Adrenal gland (tissue), 5 donors: ENCODE results near the gene SNX8.

Experiments
- POLR2A ChIP-seq, 2 donors: fragments of 450-650 bp; IDR thresholded peaks; one replicate each; pipeline ENCODE4 v1.6.1; 2017; ENCODE audit warnings: antibody characterized with exemption in 2 of 2, mild to moderate bottlenecking in 2 of 2, moderate library complexity in 1 of 2
- TF ChIP-seq, protein P1 (sequence below), 6 experiments: fragments of 450-650 bp in 4 of 6; fragments of 200-600 bp in 2 of 6; sonication (generic) in 1 of 6; IDR thresholded peaks; 1 replicate in 5 of 6; 2 replicates in 1 of 6; pipeline versions ENCODE4 v1.5.1 to v1.8.0; 2016 to 2021; ENCODE audit warnings: antibody characterized with exemption in 6 of 6, mild to moderate bottlenecking in 2 of 6, moderate library complexity in 1 of 6
- donor health status: DM: no; HTN: no; CAD: no.

- TF ChIP-seq, protein P1, sequence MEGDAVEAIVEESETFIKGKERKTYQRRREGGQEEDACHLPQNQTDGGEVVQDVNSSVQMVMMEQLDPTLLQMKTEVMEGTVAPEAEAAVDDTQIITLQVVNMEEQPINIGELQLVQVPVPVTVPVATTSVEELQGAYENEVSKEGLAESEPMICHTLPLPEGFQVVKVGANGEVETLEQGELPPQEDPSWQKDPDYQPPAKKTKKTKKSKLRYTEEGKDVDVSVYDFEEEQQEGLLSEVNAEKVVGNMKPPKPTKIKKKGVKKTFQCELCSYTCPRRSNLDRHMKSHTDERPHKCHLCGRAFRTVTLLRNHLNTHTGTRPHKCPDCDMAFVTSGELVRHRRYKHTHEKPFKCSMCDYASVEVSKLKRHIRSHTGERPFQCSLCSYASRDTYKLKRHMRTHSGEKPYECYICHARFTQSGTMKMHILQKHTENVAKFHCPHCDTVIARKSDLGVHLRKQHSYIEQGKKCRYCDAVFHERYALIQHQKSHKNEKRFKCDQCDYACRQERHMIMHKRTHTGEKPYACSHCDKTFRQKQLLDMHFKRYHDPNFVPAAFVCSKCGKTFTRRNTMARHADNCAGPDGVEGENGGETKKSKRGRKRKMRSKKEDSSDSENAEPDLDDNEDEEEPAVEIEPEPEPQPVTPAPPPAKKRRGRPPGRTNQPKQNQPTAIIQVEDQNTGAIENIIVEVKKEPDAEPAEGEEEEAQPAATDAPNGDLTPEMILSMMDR (IDR thresholded peaks at IDR 0.05), result no peak
- TF ChIP-seq POLR2A (IDR thresholded peaks at IDR 0.05), result no peak
Observed at GRCh38 chr7:2276107-2276506, 38.1 kb downstream of the SNX8 start.
